ENCODE measurements around the gene PCDH12.

Gene PCDH12

DNA sequence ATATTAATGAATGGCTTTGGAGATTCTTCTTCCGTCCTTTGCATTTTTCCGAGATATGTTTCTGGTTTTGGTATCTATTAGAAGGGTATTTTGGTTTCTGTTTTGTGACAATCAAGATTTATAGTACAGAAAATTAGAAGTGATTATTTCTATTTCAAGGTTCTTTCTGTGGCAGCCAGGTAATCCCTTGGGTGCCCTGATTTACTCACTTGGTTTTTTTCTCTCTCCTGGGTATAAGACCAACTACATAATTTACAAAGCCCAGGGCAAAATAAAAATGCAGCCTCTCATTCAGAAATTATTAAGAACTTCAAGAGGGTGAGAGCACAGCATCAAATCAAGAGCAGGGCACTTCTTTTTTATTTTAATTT is 8.9 kb upstream of the PCDH12 start:
- Histone ChIP-seq H3K36me3 (ENCODE audit: control insufficient read depth in 5 of 5, insufficient read depth in 5 of 5, low read length in 5 of 5) (no peaks in the 10 kb centered on the region), H3K4me1 (ENCODE audit: control insufficient read depth in 5 of 5, insufficient read depth in 5 of 5, low read length in 5 of 5) (peaks cover 5 to 33% (median 23%) of the 10 kb centered on the region in 5 donors), H3K9ac (ENCODE audit: low read length in 5 of 5) (no peak overlapping the region), H3K9me3 (ENCODE audit: control insufficient read depth in 5 of 5, low read length in 5 of 5) (no peaks in the 10 kb centered on the region), H3K27ac (ENCODE audit: low read depth, low read length) (no peak overlapping the region), H3K27me3 (ENCODE audit: control insufficient read depth in 5 of 5, insufficient read depth in 4 of 5, low read length in 5 of 5) (no peaks in the 10 kb centered on the region), H3K4me3 (ENCODE audit: low read depth in 1 of 5, low read length in 5 of 5) (no peak overlapping the region)

DNA sequence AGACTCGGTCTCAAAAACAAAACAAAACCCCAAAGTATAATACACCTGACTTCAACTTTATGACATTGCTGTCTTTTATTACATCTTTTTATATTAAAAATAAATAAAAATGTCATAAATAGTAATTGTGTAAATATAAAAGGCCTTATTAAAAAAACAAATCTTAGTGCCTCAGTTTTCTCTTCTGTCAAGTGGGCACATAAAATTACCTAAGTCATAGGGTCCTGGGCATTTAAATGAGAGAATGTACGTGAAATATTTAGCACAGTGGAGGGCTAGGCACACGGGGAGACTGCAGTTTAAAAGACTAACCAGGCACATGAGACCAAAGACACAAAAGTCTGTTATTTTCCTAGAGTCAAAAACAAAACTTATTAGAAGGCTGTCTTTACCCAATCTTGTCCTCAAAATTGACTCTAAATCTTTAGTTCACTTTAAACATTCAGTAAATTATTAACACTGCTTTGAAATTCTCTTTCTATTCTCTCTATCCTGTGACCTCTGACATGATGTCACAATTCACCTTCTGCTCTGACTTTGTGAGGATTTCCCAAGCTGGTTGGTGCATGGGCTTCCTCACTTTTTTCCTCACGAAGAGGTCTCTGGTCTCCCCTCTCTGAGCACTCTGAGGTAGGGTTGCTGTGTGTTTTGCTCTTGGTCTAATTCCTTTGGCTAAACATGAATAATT is 8.4 kb upstream of the PCDH12 start:
- no peak overlapping the region for H3K9ac ChIP-seq (ENCODE audit: low read length in 5 of 5)
- no peaks in the 10 kb centered on the region for H3K9me3 ChIP-seq (ENCODE audit: control insufficient read depth in 5 of 5, low read length in 5 of 5)
- H3K4me1 ChIP-seq (ENCODE audit: control insufficient read depth in 5 of 5, insufficient read depth in 5 of 5, low read length in 5 of 5), result peaks cover 5 to 29% (median 23%) of the 10 kb centered on the region in 5 donors
- no peak overlapping the region for H3K27ac ChIP-seq (ENCODE audit: low read depth, low read length)
- H3K4me3 ChIP-seq (ENCODE audit: low read depth in 1 of 5, low read length in 5 of 5), result no peak overlapping the region
- no peaks in the 10 kb centered on the region for H3K36me3 ChIP-seq (ENCODE audit: control insufficient read depth in 5 of 5, insufficient read depth in 5 of 5, low read length in 5 of 5)
- H3K27me3 ChIP-seq (ENCODE audit: control insufficient read depth in 5 of 5, insufficient read depth in 4 of 5, low read length in 5 of 5), result no peaks in the 10 kb centered on the region

- no peak overlapping the region for H3K27ac ChIP-seq (ENCODE audit: low read depth, low read length)
- peaks cover 4 to 27% (median 24%) of the 10 kb centered on the region in 5 donors for H3K4me1 ChIP-seq (ENCODE audit: control insufficient read depth in 5 of 5, insufficient read depth in 5 of 5, low read length in 5 of 5)
- no peak overlapping the region for H3K9ac ChIP-seq (ENCODE audit: low read length in 5 of 5)
- H3K36me3 ChIP-seq (ENCODE audit: control insufficient read depth in 5 of 5, insufficient read depth in 5 of 5, low read length in 5 of 5), result no peaks in the 10 kb centered on the region
- no peaks in the 10 kb centered on the region for H3K9me3 ChIP-seq (ENCODE audit: control insufficient read depth in 5 of 5, low read length in 5 of 5)
- no peak overlapping the region for H3K4me3 ChIP-seq (ENCODE audit: low read depth in 1 of 5, low read length in 5 of 5)
- H3K27me3 ChIP-seq (ENCODE audit: control insufficient read depth in 5 of 5, insufficient read depth in 4 of 5, low read length in 5 of 5), result no peaks in the 10 kb centered on the region
These were observed 7.1 kb upstream of the PCDH12 start for GRCh38 chr5:141965071-141965470.

DNA sequence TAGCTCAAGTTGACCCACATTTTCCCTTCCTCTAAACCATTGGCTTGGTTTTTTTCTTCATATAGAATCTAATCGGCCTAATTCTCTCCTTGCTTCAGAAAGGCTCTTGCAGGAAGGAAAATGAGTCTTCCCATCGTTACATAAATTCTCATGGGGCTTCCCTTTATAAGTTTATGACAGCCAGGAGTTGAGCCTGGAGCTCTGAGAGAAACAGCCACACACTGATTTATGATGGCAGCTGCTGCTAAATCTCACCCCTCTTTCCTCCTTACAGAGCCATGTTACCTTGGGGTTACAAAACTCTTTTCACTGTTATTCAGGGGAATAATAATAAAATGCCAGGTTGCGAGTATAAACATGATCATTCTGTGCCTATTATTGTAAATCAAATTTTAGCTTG is 5.7 kb upstream of the PCDH12 start:
- H3K36me3 ChIP-seq (ENCODE audit: control insufficient read depth in 5 of 5, insufficient read depth in 5 of 5, low read length in 5 of 5), result no peaks in the 10 kb centered on the region
- H3K4me3 ChIP-seq (ENCODE audit: low read depth in 1 of 5, low read length in 5 of 5), result no peak overlapping the region
- H3K27ac ChIP-seq (ENCODE audit: low read depth, low read length), result no peak overlapping the region
- H3K4me1 ChIP-seq (ENCODE audit: control insufficient read depth in 5 of 5, insufficient read depth in 5 of 5, low read length in 5 of 5), result peaks cover 3 to 30% (median 29%) of the 10 kb centered on the region in 5 donors
- no peak overlapping the region for H3K9ac ChIP-seq (ENCODE audit: low read length in 5 of 5)
- H3K9me3 ChIP-seq (ENCODE audit: control insufficient read depth in 5 of 5, low read length in 5 of 5), result no peaks in the 10 kb centered on the region
- H3K27me3 ChIP-seq (ENCODE audit: control insufficient read depth in 5 of 5, insufficient read depth in 4 of 5, low read length in 5 of 5), result peaks cover 0 to 9% (median 0%) of the 10 kb centered on the region in 5 donors

DNA sequence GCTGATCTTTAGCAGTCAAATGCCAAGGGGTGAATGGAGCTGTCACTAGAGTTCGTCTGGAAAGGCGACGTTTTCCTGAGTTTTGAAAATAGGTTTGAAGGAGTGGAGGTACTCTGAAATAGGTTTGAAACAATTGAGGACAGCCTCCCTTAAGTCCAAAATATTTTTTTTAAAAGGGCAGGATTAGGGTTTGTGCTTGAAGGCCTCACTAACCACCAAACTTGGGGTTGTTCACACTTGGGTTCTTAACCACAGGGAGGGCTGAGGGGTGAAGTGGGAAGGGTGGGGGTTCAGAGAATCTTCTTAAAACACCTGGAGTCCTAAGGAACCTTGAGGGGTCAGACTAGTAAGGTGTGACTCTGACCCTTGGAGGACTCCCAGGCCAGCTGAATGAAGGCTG is 3.5 kb upstream of the PCDH12 start:
- peaks cover 5 to 49% (median 36%) of the 10 kb centered on the region in 5 donors for H3K4me1 ChIP-seq (ENCODE audit: control insufficient read depth in 5 of 5, insufficient read depth in 5 of 5, low read length in 5 of 5)
- H3K9me3 ChIP-seq (ENCODE audit: control insufficient read depth in 5 of 5, low read length in 5 of 5), result no peaks in the 10 kb centered on the region
- H3K9ac ChIP-seq (ENCODE audit: low read length in 5 of 5), result no peak overlapping the region
- no peak overlapping the region for H3K4me3 ChIP-seq (ENCODE audit: low read depth in 1 of 5, low read length in 5 of 5)
- peaks cover 0 to 9% (median 0%) of the 10 kb centered on the region in 5 donors for H3K27me3 ChIP-seq (ENCODE audit: control insufficient read depth in 5 of 5, insufficient read depth in 4 of 5, low read length in 5 of 5)
- H3K27ac ChIP-seq (ENCODE audit: low read depth, low read length), result no peak overlapping the region
- no peaks in the 10 kb centered on the region for H3K36me3 ChIP-seq (ENCODE audit: control insufficient read depth in 5 of 5, insufficient read depth in 5 of 5, low read length in 5 of 5)

- Histone ChIP-seq H3K9me3 (ENCODE audit: control insufficient read depth in 5 of 5, low read length in 5 of 5) (no peaks in the 10 kb centered on the region), H3K9ac (ENCODE audit: low read length in 5 of 5) (no peak overlapping the region), H3K36me3 (ENCODE audit: control insufficient read depth in 5 of 5, insufficient read depth in 5 of 5, low read length in 5 of 5) (peaks cover 0 to 2% (median 0%) of the 10 kb centered on the region in 5 donors), H3K4me1 (ENCODE audit: control insufficient read depth in 5 of 5, insufficient read depth in 5 of 5, low read length in 5 of 5) (peaks cover 5 to 56% (median 40%) of the 10 kb centered on the region in 5 donors), H3K4me3 (ENCODE audit: low read depth in 1 of 5, low read length in 5 of 5) (no peak overlapping the region), H3K27me3 (ENCODE audit: control insufficient read depth in 5 of 5, insufficient read depth in 4 of 5, low read length in 5 of 5) (peaks cover 0 to 9% (median 0%) of the 10 kb centered on the region in 5 donors), H3K27ac (ENCODE audit: low read depth, low read length) (no peak overlapping the region)
These were observed 2.7 kb upstream of the PCDH12 start for GRCh38 chr5:141960449-141961323.

- Histone ChIP-seq H3K36me3 (ENCODE audit: control insufficient read depth in 5 of 5, insufficient read depth in 5 of 5, low read length in 5 of 5) (peaks cover 0 to 2% (median 0%) of the 10 kb centered on the region in 5 donors), H3K4me3 (ENCODE audit: low read depth in 1 of 5, low read length in 5 of 5) (no peak overlapping the region), H3K9me3 (ENCODE audit: control insufficient read depth in 5 of 5, low read length in 5 of 5) (no peaks in the 10 kb centered on the region), H3K9ac (ENCODE audit: low read length in 5 of 5) (no peak overlapping the region), H3K27me3 (ENCODE audit: control insufficient read depth in 5 of 5, insufficient read depth in 4 of 5, low read length in 5 of 5) (peaks cover 0 to 9% (median 0%) of the 10 kb centered on the region in 5 donors), H3K27ac (ENCODE audit: low read depth, low read length) (peak overlapping the region; percentile 61), H3K4me1 (ENCODE audit: control insufficient read depth in 5 of 5, insufficient read depth in 5 of 5, low read length in 5 of 5) (peaks cover 5 to 63% (median 47%) of the 10 kb centered on the region in 5 donors)
These were observed 2.0 kb upstream of the PCDH12 start for GRCh38 chr5:141960018-141960417.

DNA sequence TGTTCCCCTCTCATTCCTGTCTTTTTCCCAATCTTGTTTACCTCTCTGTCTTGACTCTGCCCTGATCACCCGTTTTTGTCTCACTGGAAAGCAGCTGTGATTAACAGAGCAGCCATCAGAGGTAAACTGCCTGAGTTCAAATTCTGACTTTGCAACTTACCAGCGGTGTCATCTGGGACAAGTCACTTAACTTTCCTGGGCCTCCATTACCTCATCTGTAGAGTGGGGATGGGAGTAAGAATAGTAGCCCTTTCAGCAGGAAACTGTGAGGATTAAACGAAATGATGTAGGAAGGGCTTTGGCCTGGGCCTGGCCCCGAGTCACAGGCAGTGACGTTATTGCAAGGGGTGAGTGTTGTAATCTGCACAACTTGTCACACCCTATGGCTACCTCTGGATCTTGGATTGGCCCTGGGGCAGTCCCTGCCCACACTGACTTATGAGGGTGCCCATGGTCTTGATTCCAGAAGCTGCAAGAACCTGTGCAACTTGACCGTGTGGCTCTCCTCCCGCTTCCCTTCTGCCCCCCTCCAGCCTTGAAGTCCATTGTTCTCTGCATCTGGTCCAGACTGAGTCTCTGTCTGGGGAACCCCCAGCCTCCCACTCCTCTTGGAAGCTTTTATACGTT is 657 bp upstream of the PCDH12 start:
- Histone ChIP-seq H3K4me1 (ENCODE audit: control insufficient read depth in 5 of 5, insufficient read depth in 5 of 5, low read length in 5 of 5) (peaks cover 5 to 76% (median 52%) of the 10 kb centered on the region in 5 donors), H3K9me3 (ENCODE audit: control insufficient read depth in 5 of 5, low read length in 5 of 5) (no peaks in the 10 kb centered on the region), H3K27me3 (ENCODE audit: control insufficient read depth in 5 of 5, insufficient read depth in 4 of 5, low read length in 5 of 5) (peaks cover 0 to 9% (median 0%) of the 10 kb centered on the region in 5 donors), H3K27ac (ENCODE audit: low read depth, low read length) (peak overlapping the region; percentile 61), H3K9ac (ENCODE audit: low read length in 5 of 5) (peak overlapping the region in 1 of 5 donors; percentile 53), H3K36me3 (ENCODE audit: control insufficient read depth in 5 of 5, insufficient read depth in 5 of 5, low read length in 5 of 5) (peaks cover 0 to 2% (median 0%) of the 10 kb centered on the region in 5 donors), H3K4me3 (ENCODE audit: low read depth in 1 of 5, low read length in 5 of 5) (peak overlapping the region in 3 of 5 donors; percentile 66 to 76 (median 67))

DNA sequence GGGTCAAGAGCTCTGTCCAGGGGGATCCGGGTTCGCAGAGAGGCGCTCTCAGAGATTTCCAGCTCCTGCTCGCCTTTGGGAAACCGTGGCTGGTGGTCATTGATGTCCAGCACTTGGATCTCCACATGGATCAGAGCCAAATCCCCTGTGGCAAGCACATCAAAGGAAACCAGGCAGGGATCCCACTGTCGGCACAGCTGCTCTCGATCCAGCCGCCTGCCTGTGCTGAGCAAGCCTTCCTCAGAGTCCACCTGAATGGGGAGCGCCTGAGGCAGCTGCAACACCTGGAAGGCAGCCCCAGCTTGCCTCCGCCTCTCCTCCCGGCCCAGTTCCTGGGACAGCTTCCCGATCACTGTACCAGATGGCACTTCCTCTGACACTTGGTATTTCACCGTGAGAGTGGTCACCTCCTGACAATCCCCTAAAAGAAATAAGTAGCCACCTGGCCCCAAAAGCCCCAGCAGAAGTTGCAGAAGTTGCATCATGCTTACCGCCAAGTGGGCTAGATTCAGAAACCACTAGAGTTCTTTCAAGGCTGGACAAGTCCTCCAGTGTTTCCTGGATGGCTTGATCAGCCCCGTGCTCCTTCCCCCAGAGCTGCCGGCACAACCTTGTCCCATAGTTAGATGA is 520 bp downstream of the PCDH12 start:
- no peaks in the 10 kb centered on the region for H3K9me3 ChIP-seq (ENCODE audit: control insufficient read depth in 5 of 5, low read length in 5 of 5)
- peaks cover 8 to 88% (median 57%) of the 10 kb centered on the region in 5 donors for H3K4me1 ChIP-seq (ENCODE audit: control insufficient read depth in 5 of 5, insufficient read depth in 5 of 5, low read length in 5 of 5)
- H3K4me3 ChIP-seq (ENCODE audit: low read depth in 1 of 5, low read length in 5 of 5), result peak overlapping the region in 4 of 5 donors; percentile 63 to 76 (median 66)
- peak overlapping the region in 3 of 5 donors; percentile 6 to 60 (median 52) for H3K9ac ChIP-seq (ENCODE audit: low read length in 5 of 5)
- H3K27me3 ChIP-seq (ENCODE audit: control insufficient read depth in 5 of 5, insufficient read depth in 4 of 5, low read length in 5 of 5), result peaks cover 0 to 9% (median 2%) of the 10 kb centered on the region in 5 donors
- H3K27ac ChIP-seq (ENCODE audit: low read depth, low read length), result peak overlapping the region; percentile 61
- H3K36me3 ChIP-seq (ENCODE audit: control insufficient read depth in 5 of 5, insufficient read depth in 5 of 5, low read length in 5 of 5), result peaks cover 0 to 2% (median 0%) of the 10 kb centered on the region in 5 donors

All from subcutaneous abdominal adipose tissue (tissue), 5 donors.